ENCODE data around the gene SRC.

SRC gene

GRCh38 chr20:37315021-37315451 is 30.9 kb upstream of the SRC start:
- no peak for DNase-seq

- no peak for DNase-seq
Observed at GRCh38 chr20:37315452-37316110, 30.4 kb upstream of the SRC start.

GRCh38 chr20:37316116-37316774 is 29.7 kb upstream of the SRC start:
- peak in 4 of 51 donors; percentile 9 to 18 (median 12) for DNase-seq

GRCh38 chr20:37316775-37317170 is 29.2 kb upstream of the SRC start:
- DNase-seq: no peak

- no peak for DNase-seq
Observed at GRCh38 chr20:37317316-37317715, 28.6 kb upstream of the SRC start.

GRCh38 chr20:37317994-37318640 is 27.8 kb upstream of the SRC start:
- DNase-seq: no peak

- no peak for DNase-seq
Observed at GRCh38 chr20:37319151-37319671, 26.7 kb upstream of the SRC start.

- DNase-seq: no peak
Observed at GRCh38 chr20:37323985-37324384, 22.0 kb upstream of the SRC start.

- no peak for DNase-seq
Observed at GRCh38 chr20:37325206-37325605, 20.7 kb upstream of the SRC start.

- no peak for DNase-seq
Observed at GRCh38 chr20:37326666-37327065, 19.3 kb upstream of the SRC start.

GRCh38 chr20:37327748-37328147 is 18.2 kb upstream of the SRC start:
- peak in 1 of 51 donors; percentile 17 for DNase-seq

- DNase-seq: no peak
Observed at GRCh38 chr20:37328149-37328945, 17.6 kb upstream of the SRC start.

- no peak for DNase-seq
Observed at GRCh38 chr20:37329481-37330165, 16.3 kb upstream of the SRC start.

- no peak for DNase-seq
Observed at GRCh38 chr20:37330316-37330715, 15.6 kb upstream of the SRC start.

GRCh38 chr20:37331060-37331857 is 14.7 kb upstream of the SRC start:
- no peak for DNase-seq

GRCh38 chr20:37333130-37333847 is 12.7 kb upstream of the SRC start:
- DNase-seq: no peak

- no peak for DNase-seq
Observed at GRCh38 chr20:37333848-37334318, 12.1 kb upstream of the SRC start.

- no peak for DNase-seq
Observed at GRCh38 chr20:37334450-37334849, 11.5 kb upstream of the SRC start.

GRCh38 chr20:37335642-37336368 is 10.1 kb upstream of the SRC start:
- no peak for DNase-seq
